ENCODE data around the gene WDR62. TPM values are rescaled to one million over a fixed set of nuclear protein-coding genes. Genes with fewer than 3 reads are reported as not detected.
"Not testable (repeated sequence)": the region's sequence is repeated elsewhere in the genome, so short reads cannot be mapped to it uniquely, and the experiment has no call there.

Gene WDR62
- total RNA-seq, 1 donor from 2014 or later = 4.3 TPM

DNA sequence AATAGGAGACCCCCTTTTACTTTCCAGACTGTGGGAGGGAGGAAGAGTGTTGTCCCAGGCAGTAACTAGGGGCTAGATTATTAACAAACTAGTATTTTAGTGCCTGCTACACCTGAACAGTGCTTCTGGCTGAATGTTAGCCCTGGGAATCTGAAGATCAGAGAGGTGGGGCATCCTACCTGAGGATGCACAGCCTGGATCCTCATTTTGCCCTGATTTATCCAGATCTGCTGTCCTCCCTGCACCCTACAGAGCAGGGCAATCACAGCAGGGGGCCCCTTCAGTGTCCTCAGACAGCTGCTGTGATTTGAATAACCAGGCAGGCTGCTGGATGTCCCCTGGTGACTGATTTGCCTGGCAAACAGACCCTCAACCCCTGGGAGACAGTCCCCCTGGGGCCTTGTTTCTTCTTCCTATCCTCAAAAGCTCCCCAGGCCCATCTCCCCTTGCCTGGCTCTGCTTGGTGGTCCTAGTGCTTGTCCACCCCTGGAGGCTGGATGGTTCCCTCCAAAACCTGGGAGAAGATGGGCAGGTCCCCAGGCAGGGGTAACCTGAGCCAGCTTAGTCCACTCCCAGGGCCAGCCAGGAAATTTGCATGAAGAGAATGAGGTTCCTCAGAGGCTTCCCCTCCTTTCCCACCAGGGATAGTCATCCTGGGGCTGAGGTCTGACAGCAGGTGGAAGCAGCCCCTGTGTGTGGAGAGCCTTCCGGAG is 55.9 kb downstream of the WDR62 start, which contains the start of gene OVOL3:
OVOL3 (plus strand) TSS at position 657 of the 713 bp plus-strand sequence. CDS start 60 bp downstream, outside the sequence.
- DNase-seq = no peak

DNA sequence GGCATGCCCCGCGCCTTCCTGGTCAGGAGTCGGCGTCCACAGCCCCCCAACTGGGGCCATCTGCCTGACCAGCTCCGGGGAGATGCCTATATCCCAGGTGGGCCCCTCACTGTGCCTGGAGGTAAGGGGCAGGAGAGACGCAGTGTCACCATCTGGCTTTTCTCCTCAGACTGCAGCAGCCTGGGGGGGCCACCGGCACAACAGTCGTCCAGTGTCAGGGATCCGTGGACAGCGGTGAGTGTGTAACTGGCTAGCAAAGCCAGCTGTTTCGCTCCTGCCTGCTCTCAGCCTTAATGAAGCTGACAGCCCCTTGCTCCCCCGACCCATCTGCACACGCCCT is 56.5 kb downstream of the WDR62 start:
- DNase-seq = no peak

- no peak for DNase-seq
Measured at GRCh38 chr19:36112678-36113077, 58.0 kb downstream of the WDR62 start.

DNA sequence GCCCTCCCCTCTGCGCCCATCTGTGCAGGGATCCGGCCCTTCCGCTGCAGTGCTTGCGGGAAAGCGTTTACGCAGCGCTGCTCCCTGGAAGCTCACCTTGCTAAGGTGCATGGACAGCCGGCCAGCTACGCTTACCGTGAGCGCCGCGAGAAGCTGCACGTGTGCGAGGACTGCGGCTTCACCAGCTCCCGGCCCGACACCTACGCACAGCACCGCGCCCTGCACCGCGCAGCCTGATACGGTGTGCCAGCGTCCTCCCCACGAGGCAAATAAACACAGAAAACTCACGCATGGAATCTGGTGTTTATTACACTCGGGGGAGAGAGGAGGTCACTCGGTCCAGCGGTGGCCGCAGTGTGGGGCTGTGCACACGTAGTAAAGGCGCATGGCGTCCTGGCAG is 58.7 kb downstream of the WDR62 start:
- no peak for DNase-seq

DNA sequence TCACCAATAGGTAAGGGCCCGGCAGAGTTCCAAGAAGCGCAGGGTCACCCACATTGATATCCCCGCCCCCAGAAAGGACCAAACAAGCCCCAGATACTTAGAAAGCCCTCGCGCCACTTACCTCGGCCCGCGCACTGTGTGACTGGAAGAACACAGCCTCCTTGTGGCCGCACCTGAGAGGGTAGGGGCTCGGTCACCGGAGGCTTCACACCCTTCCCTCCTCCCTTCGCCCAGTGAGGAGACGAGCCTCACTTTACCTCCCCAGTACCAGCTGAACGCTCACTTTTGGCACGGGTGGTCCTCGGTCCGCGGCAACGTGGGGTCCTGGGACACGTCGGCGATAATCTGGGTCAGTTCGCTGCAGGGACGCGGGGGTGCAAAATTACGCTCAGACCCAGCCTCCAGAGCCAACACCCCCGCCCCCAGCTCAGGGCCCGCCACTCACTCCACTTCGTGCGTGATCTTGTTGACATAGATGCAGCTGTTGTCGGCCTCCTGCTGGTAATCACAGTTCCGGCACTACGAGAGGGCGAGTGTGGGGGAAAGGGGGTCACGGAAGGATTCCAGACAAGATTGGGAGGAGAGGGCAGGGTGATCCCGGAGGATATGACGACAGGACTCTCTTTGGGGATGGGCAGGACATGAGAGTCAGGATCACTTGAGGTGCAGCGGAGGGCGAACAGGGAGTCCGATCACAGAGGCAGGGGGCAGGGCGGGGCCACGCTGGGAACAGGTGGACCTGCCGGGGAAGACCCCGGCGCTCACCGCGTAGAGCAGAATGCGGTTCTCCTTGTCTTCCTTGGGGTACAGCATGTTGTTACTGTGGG is 59.4 kb downstream of the WDR62 start:
- peak; percentile 51 for DNase-seq

- peak; percentile 100 for DNase-seq
Measured at GRCh38 chr19:36114721-36115452, 60.2 kb downstream of the WDR62 start, which contains the start of gene POLR2I. Gene POLR2I, minus strand, starts transcription at chr19:36114875. Its CDS starts 19 bp downstream, at chr19:36114856.

GRCh38 chr19:36115453-36116343 is 61.0 kb downstream of the WDR62 start, which contains the start of gene TBCB:
Gene TBCB, plus strand, starts transcription at chr19:36115468. Its CDS starts 93 bp downstream, at chr19:36115561.
- DNase-seq = no peak

DNA sequence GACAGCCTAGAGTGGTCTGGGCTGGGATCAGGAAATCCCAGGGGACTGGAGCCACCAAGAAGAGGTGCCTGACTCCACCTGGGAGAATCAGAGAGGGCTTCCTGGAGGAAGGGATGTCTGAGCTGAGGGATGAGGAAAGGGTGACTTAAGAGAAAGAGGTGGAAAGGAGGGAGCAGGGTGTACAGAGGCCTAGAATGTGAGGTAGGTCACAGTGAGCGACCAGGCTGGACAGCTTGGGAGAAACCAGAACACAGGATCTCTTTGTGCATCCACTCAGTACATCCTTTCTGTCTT is 61.6 kb downstream of the WDR62 start:
- DNase-seq = no peak

DNA sequence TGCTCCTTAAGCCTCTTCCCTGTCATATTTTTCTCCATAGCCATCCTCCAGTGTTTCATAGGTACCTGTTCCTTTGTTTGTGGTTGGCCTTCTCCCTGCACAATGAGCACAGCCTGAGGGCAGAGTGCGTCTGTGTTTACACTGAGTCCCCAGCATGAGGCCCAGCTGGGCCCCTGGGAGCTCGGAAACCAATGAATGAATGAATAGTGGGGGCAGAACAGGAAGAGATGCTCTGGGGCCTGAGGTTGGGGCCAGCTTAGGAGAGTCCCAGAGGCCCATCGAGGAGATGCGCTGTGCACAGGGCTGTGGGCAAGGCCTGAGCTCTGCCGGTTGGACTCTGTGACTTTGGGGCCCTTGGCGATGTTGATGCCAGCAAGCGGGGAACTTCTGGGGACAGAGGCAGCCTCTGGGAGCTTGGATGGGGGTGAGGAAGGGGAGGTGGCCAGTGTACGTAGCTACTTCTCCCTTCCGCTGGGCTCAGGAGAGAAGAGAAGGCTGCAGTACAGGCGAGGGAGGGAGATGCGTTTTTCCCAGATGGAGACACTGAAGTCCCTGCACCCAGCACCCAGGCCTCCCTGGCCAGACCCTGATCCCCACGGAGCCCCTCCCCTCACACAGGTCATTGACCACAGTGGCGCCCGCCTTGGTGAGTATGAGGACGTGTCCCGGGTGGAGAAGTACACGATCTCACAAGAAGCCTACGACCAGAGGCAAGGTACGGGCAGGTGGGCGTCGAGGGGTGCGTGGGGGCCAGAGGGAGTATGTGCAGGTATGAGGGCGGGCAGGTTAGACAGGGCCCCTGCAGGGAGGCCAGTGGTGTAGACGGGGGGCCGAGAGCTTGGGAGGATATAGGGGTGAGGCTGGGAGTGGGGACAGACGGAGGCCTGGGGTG is 65.6 kb downstream of the WDR62 start:
- DNase-seq = no peak

DNA sequence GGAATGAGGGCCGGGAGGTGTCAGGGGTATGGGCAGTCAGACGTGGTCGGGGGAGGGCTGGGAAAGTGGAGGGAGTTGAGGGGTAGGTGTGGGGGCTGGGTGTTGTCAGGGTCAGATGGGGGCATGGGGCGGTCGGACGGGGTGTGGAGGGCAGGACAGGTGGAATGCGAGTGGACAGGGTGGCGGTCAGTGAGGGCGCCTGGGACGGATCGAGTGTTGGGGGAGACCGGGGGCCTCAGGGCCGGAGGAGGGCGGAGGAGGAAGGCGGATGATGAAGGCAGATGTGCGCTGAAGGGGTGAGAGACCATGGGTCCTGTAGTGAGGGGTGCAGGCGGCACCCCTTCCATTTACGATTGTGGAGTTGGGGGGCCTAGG is 66.3 kb downstream of the WDR62 start:
- no peak for DNase-seq

GRCh38 chr19:36121486-36122124 is 66.9 kb downstream of the WDR62 start:
- no peak for DNase-seq

GRCh38 chr19:36125557-36125956 is 70.9 kb downstream of the WDR62 start:
- no peak for DNase-seq

DNA sequence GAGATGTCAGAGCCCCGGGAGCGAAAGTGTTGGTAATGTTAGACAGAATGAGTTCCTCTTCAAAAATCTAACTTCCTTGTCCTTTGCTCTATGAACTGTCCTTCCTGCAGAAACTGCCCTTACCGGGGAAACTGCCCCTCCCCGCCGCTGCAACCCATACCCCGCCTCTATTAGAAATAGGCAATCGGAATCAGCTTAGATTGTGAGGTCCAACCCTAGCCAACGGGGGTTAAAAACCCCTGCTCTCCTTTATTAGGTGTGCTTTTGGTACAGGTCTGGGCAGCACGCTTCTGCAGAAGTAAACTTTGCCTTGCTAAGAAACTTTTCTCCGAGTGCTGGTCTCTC is 73.7 kb downstream of the WDR62 start:
- DNase-seq = no peak

GRCh38 chr19:36131221-36131620 is 76.5 kb downstream of the WDR62 start:
- DNase-seq = not testable (repeated sequence)

DNA sequence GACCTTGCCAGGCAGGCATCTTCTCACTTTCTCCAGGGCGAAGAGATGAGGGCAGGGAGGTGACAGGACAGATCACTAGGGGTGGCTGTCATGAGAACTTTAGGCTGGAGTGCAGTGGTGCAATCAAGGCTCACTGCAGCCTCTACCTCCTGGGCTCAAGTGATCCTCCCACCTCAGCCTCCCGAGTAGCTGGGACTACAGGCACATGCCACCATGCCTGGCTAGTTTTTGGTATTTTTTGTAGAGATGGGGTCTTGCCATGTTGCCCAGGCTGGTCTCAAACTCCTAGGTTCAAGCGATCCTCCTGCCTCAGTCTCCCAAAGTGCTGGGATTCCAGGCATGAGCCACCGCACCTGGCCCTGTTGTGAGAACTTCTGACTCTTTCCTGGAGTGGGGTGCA is 80.2 kb downstream of the WDR62 start:
- not testable (repeated sequence) for DNase-seq

- DNase-seq = peak; percentile 42
Measured at GRCh38 chr19:36136964-36137686, 82.4 kb downstream of the WDR62 start.

GRCh38 chr19:36139120-36139472 is 84.4 kb downstream of the WDR62 start:
- DNase-seq = no peak

GRCh38 chr19:36139473-36140303 is 85.0 kb downstream of the WDR62 start, which contains the start of gene CAPNS1:
Gene CAPNS1, plus strand, starts transcription at chr19:36140066. Its CDS starts 946 bp downstream, at chr19:36141012.
- peak; percentile 99 for DNase-seq
